Hematopoietic multipotent progenitor cell treated with erythropoietin and hydrocortisone succinate and interleukin-3 and kit ligand, for 6 days (in vitro differentiated cells): ENCODE results near the gene TNNI3K.

Source experiments
- DNase-seq: peaks from one replicate; pipeline ENCODE4 v3.0.0-alpha.2; 2015

TNNI3K gene

GRCh38 chr1:74583397-74583796, 348.2 kb downstream of the TNNI3K start:
- no peak for DNase-seq

- DNase-seq = no peak
Measured at GRCh38 chr1:74584185-74584584, 349.0 kb downstream of the TNNI3K start.

DNA sequence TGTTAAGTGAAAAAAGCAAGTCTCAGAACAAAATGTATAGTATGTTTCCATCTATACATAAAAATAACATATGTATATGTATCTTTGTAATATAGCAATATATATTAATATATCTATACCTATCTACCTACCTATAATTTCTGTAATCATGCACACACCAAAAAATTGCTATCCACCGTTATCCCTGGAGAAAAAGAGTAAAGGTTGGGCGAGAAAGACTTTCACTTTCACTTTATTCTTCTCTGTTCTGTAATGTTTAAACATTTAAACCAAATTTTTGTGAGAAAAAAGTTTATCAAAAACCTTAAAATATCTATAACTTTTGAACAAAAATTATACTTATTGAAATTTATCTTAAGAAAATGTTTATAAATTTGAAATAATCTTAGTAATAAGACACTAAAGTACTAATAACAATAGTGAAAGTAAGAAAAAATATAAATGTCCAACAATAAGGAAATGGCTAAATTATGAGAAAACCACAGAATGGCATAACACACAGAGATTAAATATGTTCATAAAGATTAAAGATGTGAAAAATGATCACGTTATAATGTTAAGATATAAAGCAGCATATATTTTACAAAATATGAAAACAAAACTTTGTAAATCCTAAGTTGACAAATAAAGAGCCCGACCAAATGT, 351.2 kb downstream of the TNNI3K start:
- DNase-seq = peak; percentile 1

DNA sequence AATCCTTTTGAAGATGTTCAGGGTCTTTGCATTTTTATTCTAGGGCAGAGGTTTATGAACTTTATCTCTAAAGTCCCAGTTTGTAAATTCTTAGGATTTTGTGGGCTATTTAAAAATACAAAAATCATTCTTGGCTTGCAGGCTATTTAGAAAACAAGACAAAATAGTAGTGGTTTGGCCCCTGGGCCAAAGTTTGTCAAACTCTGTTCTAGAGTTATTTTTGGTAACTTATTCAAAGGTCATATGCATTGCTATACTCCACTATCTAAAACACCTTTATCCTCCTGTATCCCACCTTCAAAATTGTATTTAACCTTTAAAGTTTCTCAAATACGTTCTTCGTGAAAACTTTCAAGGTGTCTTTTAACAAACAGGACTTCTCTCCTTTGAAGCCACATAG, 352.7 kb downstream of the TNNI3K start:
- DNase-seq = no peak

DNA sequence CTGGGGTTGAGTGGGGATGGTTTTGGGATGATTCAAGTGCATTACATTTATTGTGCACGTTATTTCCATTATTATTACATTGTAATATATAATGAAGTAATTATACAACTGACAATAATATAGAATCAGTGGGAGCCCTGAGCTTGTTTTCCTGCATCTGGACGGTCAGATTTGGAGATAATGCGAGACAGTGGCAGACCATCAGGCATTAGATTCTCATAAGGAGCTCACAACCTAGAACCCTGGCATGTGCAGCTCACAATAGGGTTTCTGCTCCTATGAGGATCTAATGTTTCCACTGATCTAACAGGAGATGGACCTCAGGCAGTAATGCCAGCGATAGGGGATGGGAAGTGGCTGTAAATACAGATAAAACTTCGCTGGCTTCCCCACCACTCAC, 355.1 kb downstream of the TNNI3K start:
- no peak for DNase-seq

- DNase-seq = no peak
Measured at GRCh38 chr1:74591949-74592348, 356.8 kb downstream of the TNNI3K start.

DNA sequence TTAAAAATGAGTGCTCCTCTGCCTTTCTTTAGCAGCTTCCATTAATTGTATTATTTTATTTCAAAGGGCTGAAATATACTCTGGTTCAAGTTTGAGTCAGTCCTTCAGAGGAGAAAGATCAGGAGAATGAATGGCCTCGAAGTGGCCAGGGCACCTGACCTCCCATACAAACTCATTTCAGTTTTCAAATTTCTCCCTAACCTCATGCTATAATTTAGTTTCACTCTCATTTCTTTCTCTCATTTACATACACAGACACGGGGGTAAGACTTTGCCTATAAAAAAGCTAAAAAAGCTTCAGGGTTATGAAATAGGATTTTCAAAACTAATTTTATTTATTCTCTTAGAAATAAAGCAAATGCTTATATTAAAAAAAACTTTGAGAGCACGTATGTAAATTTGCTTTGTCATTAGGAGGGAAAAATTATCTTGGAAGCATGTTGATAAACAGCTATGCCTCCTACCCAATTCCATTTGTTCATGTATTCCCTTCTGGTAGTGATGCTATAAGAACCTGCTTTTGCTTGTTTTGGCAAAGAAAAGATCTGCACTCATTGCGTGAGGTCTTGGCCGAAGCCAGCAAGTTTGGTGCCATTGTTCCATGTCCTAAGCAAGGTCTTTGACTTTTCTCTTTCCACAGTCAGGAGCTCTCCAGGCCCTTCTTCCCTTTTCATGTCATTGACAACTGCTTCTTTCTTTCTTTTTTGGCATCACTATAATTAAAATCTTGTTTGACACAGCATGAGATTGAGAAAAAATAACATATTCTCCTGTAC, 357.6 kb downstream of the TNNI3K start:
- no peak for DNase-seq
